Eye (tissue), 1 donor: ENCODE measurements around the gene ELP5.
"Not testable (repeated sequence)": the region's sequence is repeated elsewhere in the genome, so short reads cannot be mapped to it uniquely, and the experiment has no call there.

ENCODE experiments used
- DNase-seq: peaks from one replicate; pipeline ENCODE4 v3.0.0-alpha.2; 2015

The ELP5 gene

GRCh38 chr17:7237266-7237760 lies 14.7 kb upstream of the ELP5 start:
- no peak for DNase-seq

GRCh38 chr17:7237761-7238419 lies 14.1 kb upstream of the ELP5 start:
- DNase-seq, result peak; percentile 84

GRCh38 chr17:7238420-7239090 lies 13.5 kb upstream of the ELP5 start:
- DNase-seq, result peak; percentile 35

GRCh38 chr17:7239091-7240027 lies 12.7 kb upstream of the ELP5 start, which contains the start of gene PHF23:
Gene PHF23, minus strand, starts transcription at chr17:7239457. Its CDS starts 178 bp downstream, at chr17:7239279.
- DNase-seq, result peak; percentile 100

- DNase-seq, result no peak
Observed at GRCh38 chr17:7240375-7240774, 11.6 kb upstream of the ELP5 start.

GRCh38 chr17:7241090-7241733 lies 10.8 kb upstream of the ELP5 start:
- DNase-seq, result no peak

GRCh38 chr17:7241783-7242716 lies 10.0 kb upstream of the ELP5 start, which contains the start of gene GABARAP:
Gene GABARAP, minus strand, starts transcription at chr17:7242449. Its CDS starts 119 bp downstream, at chr17:7242330.
- DNase-seq, result peak; percentile 99

GRCh38 chr17:7242717-7243452 lies 9.1 kb upstream of the ELP5 start:
- DNase-seq, result peak; percentile 99

- no peak for DNase-seq
Observed at GRCh38 chr17:7243453-7243729, 8.6 kb upstream of the ELP5 start.

- DNase-seq, result not testable (repeated sequence)
Observed at GRCh38 chr17:7243838-7244237, 8.2 kb upstream of the ELP5 start.

GRCh38 chr17:7246779-7247178 lies 5.2 kb upstream of the ELP5 start:
- no peak for DNase-seq

- DNase-seq, result no peak
Observed at GRCh38 chr17:7248796-7249195, 3.2 kb upstream of the ELP5 start.

- DNase-seq, result no peak
Observed at GRCh38 chr17:7249214-7249613, 2.8 kb upstream of the ELP5 start.

- DNase-seq, result no peak
Observed at GRCh38 chr17:7249830-7250229, 2.2 kb upstream of the ELP5 start.

- DNase-seq, result peak; percentile 27
Observed at GRCh38 chr17:7250695-7251627, 1.1 kb upstream of the ELP5 start.

GRCh38 chr17:7251661-7252175 lies 297 bp upstream of the ELP5 start, which contains the start of gene CTDNEP1:
Gene CTDNEP1, minus strand, starts transcription at chr17:7251734. Its CDS starts 438 bp downstream, at chr17:7251296.
- DNase-seq, result peak; percentile 100

GRCh38 chr17:7253082-7253481 lies 1.1 kb downstream of the ELP5 start:
- no peak for DNase-seq

- DNase-seq, result no peak
Observed at GRCh38 chr17:7254511-7254910, 2.5 kb downstream of the ELP5 start.

- no peak for DNase-seq
Observed at GRCh38 chr17:7256766-7257456, 4.9 kb downstream of the ELP5 start.
